ENCODE data around the gene GPR137. TPM values are rescaled to one million over a fixed set of nuclear protein-coding genes. Genes with fewer than 3 reads are reported as not detected.
A peak's percentile ranks its signal among the peaks of the same experiment; 100 is the strongest.

GPR137 gene, protein sequence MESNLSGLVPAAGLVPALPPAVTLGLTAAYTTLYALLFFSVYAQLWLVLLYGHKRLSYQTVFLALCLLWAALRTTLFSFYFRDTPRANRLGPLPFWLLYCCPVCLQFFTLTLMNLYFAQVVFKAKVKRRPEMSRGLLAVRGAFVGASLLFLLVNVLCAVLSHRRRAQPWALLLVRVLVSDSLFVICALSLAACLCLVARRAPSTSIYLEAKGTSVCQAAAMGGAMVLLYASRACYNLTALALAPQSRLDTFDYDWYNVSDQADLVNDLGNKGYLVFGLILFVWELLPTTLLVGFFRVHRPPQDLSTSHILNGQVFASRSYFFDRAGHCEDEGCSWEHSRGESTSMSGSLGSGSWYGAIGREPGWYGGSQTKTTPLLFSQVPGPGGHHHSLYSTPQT
- 25.1 TPM for polyA plus RNA-seq (2012; ENCODE audit: low read depth, missing spikeins)

DNA sequence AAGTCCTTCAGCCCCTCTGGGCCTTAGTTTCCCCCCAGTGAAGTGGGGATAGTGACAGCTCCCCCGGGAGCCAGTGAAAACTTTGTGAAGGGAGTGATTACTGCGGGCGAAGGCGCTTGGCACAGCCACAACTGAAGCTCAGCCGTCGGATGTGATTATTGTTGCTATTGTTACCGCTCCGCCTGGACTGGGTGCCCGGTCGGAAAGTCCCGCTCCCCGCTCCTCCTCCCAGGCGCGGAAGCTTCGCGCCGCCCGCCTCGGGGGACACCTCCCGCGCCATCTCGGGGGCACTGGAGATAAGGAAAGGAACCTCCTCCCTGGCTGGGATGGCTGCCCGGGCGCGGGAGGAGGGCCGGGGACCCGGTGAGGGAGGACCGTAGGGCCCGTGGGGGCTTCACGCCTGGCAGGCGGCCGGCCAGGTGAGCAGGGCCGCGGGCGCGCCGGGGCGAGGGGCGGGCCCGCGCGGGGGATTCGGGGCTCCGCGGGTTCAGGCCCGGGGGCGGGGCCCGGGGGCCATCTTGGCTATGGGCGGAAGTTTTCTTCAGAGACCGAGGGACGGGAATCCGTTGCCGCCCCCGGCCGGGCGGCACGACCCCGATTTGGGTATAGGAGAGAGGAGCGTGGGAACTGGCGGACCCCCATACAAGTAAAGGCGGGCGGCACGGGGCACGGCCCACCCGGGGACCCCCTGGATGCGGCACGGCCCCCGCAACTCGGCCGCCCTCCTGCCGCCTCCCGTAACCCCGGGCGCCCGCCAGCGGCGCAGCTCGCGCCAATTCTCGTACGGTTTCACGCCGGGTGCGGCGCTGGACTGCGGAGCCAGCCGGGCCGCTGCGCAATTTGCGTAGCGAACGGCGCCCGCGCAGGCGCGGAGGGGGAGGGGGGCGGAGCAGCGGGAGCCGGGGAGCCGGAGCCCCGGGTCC is at the start of gene GPR137:
Gene GPR137 (plus strand): TSS at position 887 of the 923 bp plus-strand sequence. CDS start 677 bp downstream, outside the sequence.
- no peak for TF ChIP-seq PAX5 (IDR thresholded peaks at IDR 0.05; ENCODE audit: insufficient read depth, low read length, severe bottlenecking)
- no peak for TF ChIP-seq SPI1 (IDR thresholded peaks at IDR 0.05; ENCODE audit: low read depth, low read length)
- 0 out of 2 replicates have a peak, but pooled peaks have one; percentile 7 for TF ChIP-seq POLR2AphosphoS5 (IDR thresholded peaks at IDR 0.05; ENCODE audit: low read depth, low read length)
- TF ChIP-seq POLR2A (IDR thresholded peaks at IDR 0.05; ENCODE audit: low read depth, low read length): no peak
- no peak for TF ChIP-seq TAF1 (IDR thresholded peaks at IDR 0.05; ENCODE audit: low read depth, low read length)
- no peak for TF ChIP-seq POU2F2 (IDR thresholded peaks at IDR 0.05; ENCODE audit: low read depth, low read length)
- peak; percentile 97 for DNase-seq (ENCODE audit: insufficient read length, low spot score)
- FAIRE-seq: peak; percentile 99

DNA sequence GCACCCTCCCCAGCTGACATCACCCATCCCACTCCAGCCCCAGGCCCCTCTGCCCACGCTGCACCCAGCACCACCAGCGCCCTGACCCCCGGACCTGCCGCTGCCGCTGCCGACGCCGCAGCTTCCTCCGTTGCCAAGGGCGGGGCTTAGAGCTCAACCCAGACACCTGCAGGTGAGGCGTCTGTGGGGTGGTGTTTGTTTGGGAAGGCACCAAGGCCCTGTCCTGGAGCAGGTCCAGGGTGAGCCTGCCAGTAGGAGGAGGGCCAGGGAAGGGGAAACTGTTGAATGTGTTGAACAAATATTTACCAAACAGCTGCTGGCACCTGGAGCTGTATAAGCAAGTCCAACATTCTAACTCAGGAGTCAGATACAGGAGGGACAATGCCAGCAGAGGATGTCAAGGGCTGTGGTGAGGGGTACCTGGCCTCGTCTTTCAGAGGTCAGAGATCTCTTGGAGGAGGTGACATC is 48.1 kb upstream of the GPR137 start:
- no peak for FAIRE-seq
- TF ChIP-seq PAX5 (IDR thresholded peaks at IDR 0.05; ENCODE audit: insufficient read depth, low read length, severe bottlenecking) (no peak), POU2F2 (IDR thresholded peaks at IDR 0.05; ENCODE audit: low read depth, low read length) (no peak), SPI1 (IDR thresholded peaks at IDR 0.05; ENCODE audit: low read depth, low read length) (no peak), POLR2AphosphoS5 (IDR thresholded peaks at IDR 0.05; ENCODE audit: low read depth, low read length) (no peak), TAF1 (IDR thresholded peaks at IDR 0.05; ENCODE audit: low read depth, low read length) (no peak), POLR2A (IDR thresholded peaks at IDR 0.05; ENCODE audit: low read depth, low read length) (no peak)
- DNase-seq (ENCODE audit: insufficient read length, low spot score): no peak

DNA sequence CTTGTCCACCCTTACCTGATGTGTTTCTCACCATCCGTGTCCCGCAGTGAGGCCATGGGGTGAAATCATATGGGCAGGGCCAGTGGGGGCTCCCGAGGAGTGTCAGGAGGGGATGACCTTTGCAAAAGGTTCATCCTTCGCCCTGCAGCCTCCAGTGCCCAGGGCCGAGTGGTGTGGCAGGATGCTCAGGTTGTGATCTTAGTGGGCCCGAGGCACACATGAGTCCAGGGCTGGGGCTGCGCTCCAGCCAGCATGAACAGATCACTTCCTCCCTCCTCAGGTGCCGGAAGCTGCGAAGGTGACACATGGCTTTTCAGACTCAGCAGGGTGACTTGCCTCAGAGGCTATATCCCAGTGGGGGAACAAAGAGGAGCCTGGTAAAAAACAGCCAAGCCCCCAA is 47.6 kb upstream of the GPR137 start:
- FAIRE-seq: peak; percentile 74
- TF ChIP-seq POLR2AphosphoS5 (IDR thresholded peaks at IDR 0.05; ENCODE audit: low read depth, low read length): no peak
- TF ChIP-seq TAF1 (IDR thresholded peaks at IDR 0.05; ENCODE audit: low read depth, low read length): no peak
- TF ChIP-seq POU2F2 (IDR thresholded peaks at IDR 0.05; ENCODE audit: low read depth, low read length): no peak
- no peak for TF ChIP-seq PAX5 (IDR thresholded peaks at IDR 0.05; ENCODE audit: insufficient read depth, low read length, severe bottlenecking)
- peak; percentile 84 for TF ChIP-seq SPI1 (IDR thresholded peaks at IDR 0.05; ENCODE audit: low read depth, low read length)
- peak; percentile 54; the same call in 1 of the 2 replicates for TF ChIP-seq POLR2A (IDR thresholded peaks at IDR 0.05; ENCODE audit: low read depth, low read length)
- no peak for DNase-seq (ENCODE audit: insufficient read length, low spot score)

DNA sequence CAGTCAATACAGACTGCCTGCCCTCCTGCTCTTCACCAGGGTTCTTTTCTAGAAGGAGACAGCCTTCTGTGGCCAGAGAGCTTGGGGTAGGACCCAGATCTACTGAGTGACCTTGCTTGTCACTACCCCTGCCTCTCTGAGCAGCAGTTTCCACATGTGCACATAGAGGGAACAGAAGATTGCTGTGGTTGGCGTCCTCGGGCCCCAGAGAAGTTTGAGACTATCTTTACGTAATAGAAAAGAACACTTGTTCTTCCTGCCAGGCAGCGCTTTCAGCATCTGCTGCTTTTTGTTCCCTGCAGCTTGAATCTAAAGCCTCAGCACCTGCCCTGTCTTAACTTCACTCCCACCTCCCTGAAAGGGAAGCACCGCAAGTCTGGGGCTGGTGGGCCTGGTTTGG is 46.6 kb upstream of the GPR137 start:
- FAIRE-seq (no peak), DNase-seq (ENCODE audit: insufficient read length, low spot score) (no peak)
- no peak for TF ChIP-seq POLR2AphosphoS5 (IDR thresholded peaks at IDR 0.05; ENCODE audit: low read depth, low read length)
- TF ChIP-seq POU2F2 (IDR thresholded peaks at IDR 0.05; ENCODE audit: low read depth, low read length): no peak
- TF ChIP-seq POLR2A (IDR thresholded peaks at IDR 0.05; ENCODE audit: low read depth, low read length): no peak
- TF ChIP-seq PAX5 (IDR thresholded peaks at IDR 0.05; ENCODE audit: insufficient read depth, low read length, severe bottlenecking): no peak
- TF ChIP-seq TAF1 (IDR thresholded peaks at IDR 0.05; ENCODE audit: low read depth, low read length): no peak
- TF ChIP-seq SPI1 (IDR thresholded peaks at IDR 0.05; ENCODE audit: low read depth, low read length): no peak

DNA sequence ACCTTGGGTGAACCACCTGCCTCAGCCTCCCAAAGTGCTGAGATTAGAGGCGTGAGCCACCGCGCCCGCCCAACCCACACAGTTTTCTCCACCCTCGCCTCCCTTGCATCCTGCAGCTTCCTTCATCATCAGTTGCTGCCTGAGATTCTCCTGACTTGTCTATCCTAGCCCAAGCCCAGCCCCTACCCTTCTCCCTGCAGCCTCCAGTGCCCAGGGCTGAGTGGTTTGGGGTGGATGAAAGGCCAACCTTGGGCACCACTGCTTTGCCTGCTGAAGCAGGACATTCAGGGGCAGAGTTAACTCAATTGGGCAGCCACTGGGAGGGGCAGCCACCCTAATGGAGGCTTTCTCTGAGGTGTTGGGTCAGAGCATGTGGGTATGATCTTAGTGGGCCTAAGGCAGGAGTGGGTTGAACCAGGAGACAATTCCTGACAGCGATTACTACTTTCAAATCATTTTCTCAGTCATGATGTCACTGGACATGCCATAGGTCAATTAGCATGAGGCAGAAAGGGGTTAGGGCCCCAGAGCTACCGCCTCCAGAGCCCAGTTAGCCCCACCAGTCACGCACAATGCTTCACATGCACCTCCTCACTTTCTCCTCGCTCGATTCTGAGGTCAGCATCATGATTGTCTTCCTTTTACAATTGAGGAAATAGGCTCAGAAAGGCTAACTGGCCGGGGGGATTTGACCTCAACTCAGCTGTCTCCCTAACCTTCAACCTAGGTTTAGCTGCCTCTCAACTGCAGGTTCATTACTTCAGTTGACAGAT is 45.8 kb upstream of the GPR137 start:
- FAIRE-seq: no peak
- TF ChIP-seq TAF1 (IDR thresholded peaks at IDR 0.05; ENCODE audit: low read depth, low read length) (peak; percentile 61; the same call in 1 of the 2 replicates), POU2F2 (IDR thresholded peaks at IDR 0.05; ENCODE audit: low read depth, low read length) (peak; percentile 94), POLR2A (IDR thresholded peaks at IDR 0.05; ENCODE audit: low read depth, low read length) (peak; percentile 56), PAX5 (IDR thresholded peaks at IDR 0.05; ENCODE audit: insufficient read depth, low read length, severe bottlenecking) (peak; percentile 27), POLR2AphosphoS5 (IDR thresholded peaks at IDR 0.05; ENCODE audit: low read depth, low read length) (no peak; the same call in 1 of the 2 replicates), SPI1 (IDR thresholded peaks at IDR 0.05; ENCODE audit: low read depth, low read length) (peak; percentile 90)
- no peak for DNase-seq (ENCODE audit: insufficient read length, low spot score)

DNA sequence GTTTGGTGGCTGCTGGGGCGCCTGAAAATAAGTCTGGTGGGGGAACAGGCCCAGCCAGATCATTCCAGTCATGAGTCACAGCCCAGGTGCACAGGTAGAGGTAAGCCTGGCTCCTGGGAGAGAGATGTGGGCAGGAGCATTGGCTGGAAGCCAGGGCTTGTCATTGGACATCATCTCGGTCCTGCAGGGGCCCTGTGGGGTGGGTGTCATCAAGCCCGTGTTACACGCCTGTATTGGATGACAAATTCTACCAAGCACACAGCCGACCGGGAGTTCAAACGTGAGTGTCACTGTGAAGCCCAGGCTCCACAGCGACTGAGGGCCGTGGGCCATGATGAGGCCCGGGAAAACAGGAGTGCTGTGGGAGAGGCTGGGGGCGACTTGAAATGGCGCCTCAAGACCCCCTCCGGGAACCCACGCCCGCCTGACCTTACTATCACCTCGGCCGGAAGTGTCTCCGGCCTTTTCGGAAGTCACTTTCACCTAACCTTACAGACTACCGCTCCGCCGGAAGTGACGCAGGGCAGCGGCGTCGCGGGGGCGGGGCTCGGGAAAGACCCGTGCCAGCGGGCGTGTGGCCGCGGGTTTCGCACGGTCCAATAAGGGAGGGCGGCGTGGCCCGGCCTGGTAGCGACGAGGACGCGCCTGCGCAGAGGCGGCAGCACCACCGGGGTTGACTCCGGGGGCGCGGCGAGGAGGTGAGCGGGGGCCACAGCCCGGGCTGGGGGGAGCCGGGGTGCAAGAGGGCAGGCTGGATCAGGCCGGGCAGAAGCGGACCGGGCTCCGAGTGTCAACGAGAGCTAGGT is 45.0 kb upstream of the GPR137 start, which contains the start of gene FKBP2:
Gene FKBP2 (plus strand): TSS at position 661 of the 806 bp plus-strand sequence. CDS start 1,293 bp downstream, outside the sequence.
- TF ChIP-seq POLR2AphosphoS5 (IDR thresholded peaks at IDR 0.05; ENCODE audit: low read depth, low read length) (peak; percentile 84), PAX5 (IDR thresholded peaks at IDR 0.05; ENCODE audit: insufficient read depth, low read length, severe bottlenecking) (no peak), SPI1 (IDR thresholded peaks at IDR 0.05; ENCODE audit: low read depth, low read length) (no peak), POU2F2 (IDR thresholded peaks at IDR 0.05; ENCODE audit: low read depth, low read length) (no peak), TAF1 (IDR thresholded peaks at IDR 0.05; ENCODE audit: low read depth, low read length) (peak; percentile 91), POLR2A (IDR thresholded peaks at IDR 0.05; ENCODE audit: low read depth, low read length) (peak; percentile 69)
- FAIRE-seq: peak; percentile 97

DNA sequence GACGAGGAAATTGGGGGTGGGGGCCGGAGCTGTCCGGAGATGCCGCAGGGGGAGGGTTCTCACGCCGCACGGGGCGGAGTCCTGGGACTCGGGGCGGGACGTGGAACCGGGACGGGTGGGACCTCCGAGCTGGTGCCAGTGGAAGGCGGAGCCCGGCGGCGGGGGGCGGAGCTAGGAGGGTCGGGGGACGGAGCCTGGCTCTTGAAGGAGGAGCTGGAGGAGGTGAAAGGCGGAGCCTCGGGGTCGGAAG is 44.5 kb upstream of the GPR137 start:
- FAIRE-seq: no peak
- DNase-seq (ENCODE audit: insufficient read length, low spot score): no peak
- no peak for TF ChIP-seq TAF1 (IDR thresholded peaks at IDR 0.05; ENCODE audit: low read depth, low read length)
- no peak for TF ChIP-seq SPI1 (IDR thresholded peaks at IDR 0.05; ENCODE audit: low read depth, low read length)
- TF ChIP-seq POLR2AphosphoS5 (IDR thresholded peaks at IDR 0.05; ENCODE audit: low read depth, low read length): no peak
- no peak for TF ChIP-seq POLR2A (IDR thresholded peaks at IDR 0.05; ENCODE audit: low read depth, low read length)
- no peak for TF ChIP-seq PAX5 (IDR thresholded peaks at IDR 0.05; ENCODE audit: insufficient read depth, low read length, severe bottlenecking)
- TF ChIP-seq POU2F2 (IDR thresholded peaks at IDR 0.05; ENCODE audit: low read depth, low read length): no peak

More for the DNA sequence above, 45.0 kb upstream of the GPR137 start, which contains the start of gene FKBP2:
- peak; percentile 89 for DNase-seq (ENCODE audit: insufficient read length, low spot score)
